Astrocyte of the spinal cord (primary cell): ENCODE results near the gene HOMER1.

Experiments
- DNase-seq: peaks from one replicate; pipeline ENCODE4 v3.0.0; 2011; ENCODE audit warnings: low read depth, low spot score
- H3K4me3 ChIP-seq: 2 replicates; pipeline ENCODE4 v1.5.1; 2011; ENCODE audit warnings: low read depth, mild to moderate bottlenecking, low read length, moderate library complexity
- CTCF ChIP-seq: IDR thresholded peaks from 2 replicates; pipeline ENCODE4 v1.5.1; 2012; ENCODE audit warnings: low read depth, mild to moderate bottlenecking, low read length, inconsistent platforms
- in situ Hi-C: cut with HindIII; loops from 2 replicates; pipeline ENCODE4 v1.10.0; 2017; ENCODE audit warnings: low sequenced_read_pairs

The HOMER1 gene

DNA sequence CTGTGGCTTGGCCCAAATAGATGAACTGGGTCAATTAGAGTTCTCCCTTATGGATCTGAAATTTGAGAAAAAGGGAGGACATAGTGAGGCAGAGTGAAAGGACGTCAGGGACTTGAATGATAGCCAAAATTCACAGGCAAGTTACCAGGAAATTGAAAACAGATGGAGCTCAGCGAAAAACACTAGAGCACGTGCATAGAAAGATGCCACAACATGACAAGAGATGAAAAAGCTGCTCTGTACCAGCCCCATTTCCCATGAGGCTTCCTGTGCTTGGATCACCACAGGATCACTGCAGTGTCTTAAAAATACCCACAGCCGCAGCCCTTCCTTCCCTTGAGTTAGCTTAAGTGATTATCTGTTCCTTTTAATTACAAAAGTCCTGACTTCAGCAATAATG, 39.0 kb upstream of the HOMER1 start:
- in situ Hi-C loops: no loop called here
- H3K4me3 ChIP-seq: no peak overlapping the region
- TF ChIP-seq CTCF: no peak
- DNase-seq: peak; percentile 12

DNA sequence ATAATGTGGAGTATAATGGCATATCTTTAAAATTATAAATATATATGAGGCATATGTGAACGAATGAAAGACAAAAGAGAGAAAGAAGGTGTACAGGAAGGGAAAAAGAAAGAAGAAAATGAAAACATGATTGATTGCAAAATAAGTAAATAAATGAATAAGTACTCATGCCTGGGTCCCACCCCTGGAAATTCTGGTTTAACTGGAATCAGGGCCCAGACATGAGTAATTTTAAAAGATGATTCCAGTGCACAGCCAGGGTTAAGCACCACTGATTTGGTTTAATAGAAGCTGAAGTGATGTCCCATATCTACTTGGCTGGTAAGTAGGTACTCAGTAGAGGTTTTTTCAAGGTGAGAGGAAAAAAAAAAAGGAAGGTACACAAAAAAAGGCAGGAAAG, 34.0 kb upstream of the HOMER1 start:
- DNase-seq: no peak
- H3K4me3 ChIP-seq: no peak overlapping the region
- in situ Hi-C loops: no loop called here
- no peak for TF ChIP-seq CTCF

DNA sequence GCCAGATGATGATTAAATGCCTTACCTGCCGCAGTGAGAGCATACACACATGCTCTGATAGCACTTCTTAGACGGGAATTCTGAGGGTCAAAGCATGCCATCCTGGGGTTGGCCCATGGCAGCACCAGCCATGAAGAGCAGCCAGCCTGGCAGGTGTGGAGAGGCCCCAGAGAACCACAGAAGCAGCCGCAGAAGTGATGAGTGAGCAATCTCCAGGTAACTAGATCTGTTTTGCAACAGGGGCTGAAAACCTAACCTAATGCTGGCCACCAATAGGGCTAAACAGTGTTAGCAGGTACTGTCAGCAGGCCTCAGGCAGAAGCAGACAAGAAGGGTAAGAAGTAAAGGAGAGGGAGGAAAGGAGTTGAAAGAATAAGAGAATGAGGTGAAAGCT, 33.5 kb upstream of the HOMER1 start:
- in situ Hi-C loops: no loop called here
- no peak for TF ChIP-seq CTCF
- no peak overlapping the region for H3K4me3 ChIP-seq
- DNase-seq: no peak

DNA sequence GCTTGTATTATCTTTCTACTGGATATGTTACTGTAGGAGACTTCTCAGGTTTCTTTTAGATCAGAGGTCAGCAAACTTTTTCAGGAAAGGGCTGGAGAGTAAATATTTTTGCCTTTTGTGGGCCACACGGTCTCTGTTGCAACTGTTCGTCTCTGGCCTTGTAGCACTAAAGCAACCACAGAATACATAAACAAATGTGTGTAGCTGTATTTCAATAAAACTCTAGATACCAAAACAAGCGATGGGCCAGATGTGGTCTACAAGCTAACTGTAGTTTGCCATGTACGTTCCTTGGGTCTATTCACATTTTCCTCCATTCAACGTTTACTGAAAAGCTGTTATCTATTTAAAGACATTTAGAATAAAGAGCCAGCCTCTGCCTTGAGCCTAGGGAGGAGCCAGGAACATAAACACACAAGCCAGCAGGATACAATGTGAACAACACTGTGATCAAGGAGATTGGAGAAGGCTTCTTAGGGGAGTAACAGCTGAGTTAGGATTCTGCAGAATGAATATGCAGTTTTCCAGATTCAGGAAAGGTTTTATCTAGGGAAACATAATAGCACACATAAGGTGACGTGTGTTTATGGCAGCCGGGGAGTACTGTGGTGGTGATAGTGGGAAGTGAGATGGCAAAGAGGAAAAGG, 33.0 kb upstream of the HOMER1 start:
- peak; percentile 33 for DNase-seq
- TF ChIP-seq CTCF: no peak
- in situ Hi-C loops: no loop called here
- no peak overlapping the region for H3K4me3 ChIP-seq

DNA sequence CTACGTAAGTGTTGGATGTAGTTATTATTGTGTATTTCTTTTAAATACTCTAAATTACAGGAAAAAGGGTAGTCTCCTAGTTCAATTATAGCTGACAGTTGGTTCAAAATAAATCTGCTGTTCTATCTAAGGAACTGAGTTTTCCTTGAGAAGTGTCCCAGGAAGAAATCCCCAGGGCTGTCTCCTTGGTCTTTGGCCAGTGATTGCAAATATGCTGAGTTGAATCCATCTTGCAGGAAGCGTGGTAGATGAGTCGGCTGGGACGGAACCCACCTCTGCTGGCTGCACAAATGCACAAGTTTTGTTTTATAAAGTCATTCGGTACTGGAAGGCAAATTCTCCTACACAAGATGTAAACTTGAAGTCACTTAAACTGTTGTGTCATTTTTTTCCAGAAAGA, 30.2 kb upstream of the HOMER1 start:
- in situ Hi-C loops: no loop called here
- DNase-seq: no peak
- no peak overlapping the region for H3K4me3 ChIP-seq
- TF ChIP-seq CTCF: no peak

DNA sequence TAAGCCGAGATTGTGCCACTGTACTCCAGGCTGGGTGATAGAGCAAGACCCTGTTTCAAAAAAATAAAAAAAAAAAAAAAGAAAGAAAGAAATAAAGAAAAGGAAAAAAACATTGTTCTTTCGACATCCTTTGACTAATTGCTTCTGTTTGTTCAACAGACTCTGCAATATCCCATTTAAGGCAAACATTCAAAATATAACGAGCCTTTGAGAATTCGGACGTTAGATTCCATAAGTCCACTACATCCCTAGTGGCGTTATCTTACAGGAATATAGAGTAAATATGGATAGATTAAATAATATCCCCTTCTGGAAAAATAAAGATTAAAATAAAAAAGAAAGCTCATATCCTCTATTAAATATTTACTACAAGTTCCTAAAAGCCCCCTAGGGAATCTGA, 27.0 kb upstream of the HOMER1 start:
- DNase-seq: no peak
- in situ Hi-C loops: no loop called here
- no peak overlapping the region for H3K4me3 ChIP-seq
- no peak for TF ChIP-seq CTCF
